HG03159 (cell line): ENCODE measurements around the gene DHRS2.

Experiments used
- ATAC-seq: cut with Tn5 transposase; IDR thresholded peaks from one replicate; pipeline ENCODE4 v1.9.1; 2021; ENCODE audit warnings: mild to moderate bottlenecking, moderate library complexity; ENCODE audit not compliant: unreplicated experiment

The DHRS2 gene

GRCh38 chr14:23612354-23612732 is 23.8 kb upstream of the DHRS2 start:
- ATAC-seq: no peak

- no peak for ATAC-seq
Observed at GRCh38 chr14:23612802-23613201, 23.4 kb upstream of the DHRS2 start.

GRCh38 chr14:23613242-23614070 is 22.7 kb upstream of the DHRS2 start:
- ATAC-seq: no peak

GRCh38 chr14:23614395-23614828 is 21.8 kb upstream of the DHRS2 start:
- ATAC-seq: no peak

- no peak for ATAC-seq
Observed at GRCh38 chr14:23615856-23616255, 20.3 kb upstream of the DHRS2 start.

- no peak for ATAC-seq
Observed at GRCh38 chr14:23617539-23617938, 18.6 kb upstream of the DHRS2 start.

GRCh38 chr14:23618415-23618988 is 17.7 kb upstream of the DHRS2 start:
- ATAC-seq: no peak

- ATAC-seq: no peak
Observed at GRCh38 chr14:23620177-23620702, 15.9 kb upstream of the DHRS2 start.

GRCh38 chr14:23621204-23621931 is 14.8 kb upstream of the DHRS2 start:
- ATAC-seq: no peak

GRCh38 chr14:23621932-23622730 is 14.0 kb upstream of the DHRS2 start:
- ATAC-seq: no peak

GRCh38 chr14:23622990-23623389 is 13.2 kb upstream of the DHRS2 start:
- ATAC-seq: no peak

- no peak for ATAC-seq
Observed at GRCh38 chr14:23623962-23624361, 12.2 kb upstream of the DHRS2 start.

- ATAC-seq: no peak
Observed at GRCh38 chr14:23624830-23625404, 11.2 kb upstream of the DHRS2 start.

- no peak for ATAC-seq
Observed at GRCh38 chr14:23626946-23627345, 9.2 kb upstream of the DHRS2 start.

- ATAC-seq: no peak
Observed at GRCh38 chr14:23627961-23628360, 8.2 kb upstream of the DHRS2 start.

GRCh38 chr14:23629204-23629603 is 7.0 kb upstream of the DHRS2 start:
- ATAC-seq: no peak

- no peak for ATAC-seq
Observed at GRCh38 chr14:23629832-23630396, 6.2 kb upstream of the DHRS2 start.

- no peak for ATAC-seq
Observed at GRCh38 chr14:23630687-23631086, 5.5 kb upstream of the DHRS2 start.

- ATAC-seq: no peak
Observed at GRCh38 chr14:23631234-23631633, 4.9 kb upstream of the DHRS2 start.
